Effector CD4-positive, alpha-beta T cell (primary cell): Measurements from ENCODE around the gene PGGHG.
"Not testable (repeated sequence)": the region's sequence is repeated elsewhere in the genome, so short reads cannot be mapped to it uniquely, and the experiment has no call there.

Source experiments
- DNase-seq: peaks from one replicate; pipeline ENCODE4 v3.0.0-alpha.2; 2020

The PGGHG gene

GRCh38 chr11:313787-314553 lies 25.0 kb downstream of the PGGHG start, which contains the start of gene IFITM1:
TSS of gene IFITM1 (plus strand) at chr11:314040. CDS start at chr11:314171, 131 bp downstream.
- peak; percentile 51 for DNase-seq

GRCh38 chr11:314554-314875 lies 25.6 kb downstream of the PGGHG start:
- not testable (repeated sequence) for DNase-seq

- no peak for DNase-seq
Observed at GRCh38 chr11:315051-315481, 26.1 kb downstream of the PGGHG start.

- DNase-seq = no peak
Observed at GRCh38 chr11:315516-315994, 26.6 kb downstream of the PGGHG start.

- no peak for DNase-seq
Observed at GRCh38 chr11:316031-316701, 27.2 kb downstream of the PGGHG start.

- no peak for DNase-seq
Observed at GRCh38 chr11:316891-317301, 28.0 kb downstream of the PGGHG start.

GRCh38 chr11:317668-318404 lies 28.9 kb downstream of the PGGHG start:
- DNase-seq = not testable (repeated sequence)

GRCh38 chr11:318405-319120 lies 29.6 kb downstream of the PGGHG start:
- DNase-seq = not testable (repeated sequence)

- not testable (repeated sequence) for DNase-seq
Observed at GRCh38 chr11:319121-319887, 30.4 kb downstream of the PGGHG start.

- not testable (repeated sequence) for DNase-seq
Observed at GRCh38 chr11:319888-320273, 31.0 kb downstream of the PGGHG start.

GRCh38 chr11:324156-324555 lies 35.2 kb downstream of the PGGHG start:
- DNase-seq = no peak

- DNase-seq = not testable (repeated sequence)
Observed at GRCh38 chr11:324593-325517, 35.9 kb downstream of the PGGHG start.

- no peak for DNase-seq
Observed at GRCh38 chr11:325796-326591, 37.1 kb downstream of the PGGHG start.

- DNase-seq = no peak
Observed at GRCh38 chr11:326592-326841, 37.6 kb downstream of the PGGHG start.

- peak; percentile 42 for DNase-seq
Observed at GRCh38 chr11:326842-327580, 38.1 kb downstream of the PGGHG start.

GRCh38 chr11:327581-327923 lies 38.6 kb downstream of the PGGHG start:
- no peak for DNase-seq

GRCh38 chr11:328012-328411 lies 39.1 kb downstream of the PGGHG start:
- DNase-seq = no peak

GRCh38 chr11:328516-329100 lies 39.7 kb downstream of the PGGHG start:
- DNase-seq = not testable (repeated sequence)

GRCh38 chr11:329886-330253 lies 40.9 kb downstream of the PGGHG start:
- DNase-seq = no peak
